ENCODE results near the gene CENPP. TPM values are rescaled to one million over a fixed set of nuclear protein-coding genes. Genes with fewer than 3 reads are reported as not detected.
A peak's percentile ranks its signal among the peaks of the same experiment; 100 is the strongest.

The CENPP gene
- total RNA-seq, 4 donors from 2014 or later, result 14.1 to 39.5 (median 19.2) TPM

- Histone ChIP-seq H3K27me3 (no peaks in the 10 kb centered on the region), H3K27ac (peak overlapping the region; percentile 75), H3K4me3 (peak overlapping the region; percentile 11), H3K36me3 (no peaks in the 10 kb centered on the region), H3K4me1 (peaks cover 24% of the 10 kb centered on the region), H3K9me3 (no peaks in the 10 kb centered on the region)
- TF ChIP-seq POLR2A (IDR thresholded peaks at IDR 0.05) (no peak), CTCF (IDR thresholded peaks at IDR 0.05) (no peak), POLR2AphosphoS5 (IDR thresholded peaks at IDR 0.05) (no peak), EP300 (IDR thresholded peaks at IDR 0.05) (no peak)
- no peak for DNase-seq (ENCODE audit: low spot score in 2 of 2)
- 19% methylated on average over 2 of the region's 2 CpGs for WGBS
Observed at GRCh38 chr9:92480986-92481633, 155.4 kb downstream of the CENPP start.

- no peaks in the 10 kb centered on the region for H3K9me3 ChIP-seq
- H3K4me3 ChIP-seq, result peak within 1 kb of the TSS; percentile 11
- no peak for DNase-seq (ENCODE audit: low spot score in 2 of 2)
- no peaks in the 10 kb centered on the region for H3K27me3 ChIP-seq
- peak within 1 kb of the TSS; percentile 75 for H3K27ac ChIP-seq
- 28% methylated on average over 3 of the region's 3 CpGs for WGBS
- H3K36me3 ChIP-seq, result no peaks in the 10 kb centered on the region
- H3K4me1 ChIP-seq, result peaks cover 24% of the 10 kb centered on the region
- TF ChIP-seq CTCF (IDR thresholded peaks at IDR 0.05) (no peak), EP300 (IDR thresholded peaks at IDR 0.05) (no peak), POLR2AphosphoS5 (IDR thresholded peaks at IDR 0.05) (no peak), POLR2A (IDR thresholded peaks at IDR 0.05) (no peak)
Observed at GRCh38 chr9:92482329-92482728, 156.6 kb downstream of the CENPP start, which contains the start of gene ASPN. Gene ASPN, minus strand, starts transcription at chr9:92482506.

GRCh38 chr9:92482805-92483204 is 157.1 kb downstream of the CENPP start:
- Histone ChIP-seq H3K27ac (no peak overlapping the region), H3K27me3 (no peaks in the 10 kb centered on the region), H3K4me1 (peaks cover 24% of the 10 kb centered on the region)

GRCh38 chr9:92483627-92484545 is 158.1 kb downstream of the CENPP start:
- no peaks in the 10 kb centered on the region for H3K36me3 ChIP-seq
- no peak for DNase-seq (ENCODE audit: low spot score in 2 of 2)
- whole genome bisulfite sequencing, result 84% methylated on average over 5 of the region's 5 CpGs
- peaks cover 24% of the 10 kb centered on the region for H3K4me1 ChIP-seq
- H3K27ac ChIP-seq, result no peak overlapping the region
- no peak for TF ChIP-seq CTCF (IDR thresholded peaks at IDR 0.05)
- no peak for TF ChIP-seq POLR2AphosphoS5 (IDR thresholded peaks at IDR 0.05)
- no peak for TF ChIP-seq POLR2A (IDR thresholded peaks at IDR 0.05)
- no peak for TF ChIP-seq EP300 (IDR thresholded peaks at IDR 0.05)
- no peaks in the 10 kb centered on the region for H3K9me3 ChIP-seq
- no peaks in the 10 kb centered on the region for H3K27me3 ChIP-seq
- H3K4me3 ChIP-seq, result no peak overlapping the region

More at GRCh38 chr9:92482805-92483204, 157.1 kb downstream of the CENPP start:
- Histone ChIP-seq H3K36me3 (no peaks in the 10 kb centered on the region), H3K4me3 (no peak overlapping the region), H3K9me3 (no peaks in the 10 kb centered on the region)
- no peak for DNase-seq (ENCODE audit: low spot score in 2 of 2)
- TF ChIP-seq EP300 (IDR thresholded peaks at IDR 0.05), result no peak
- TF ChIP-seq POLR2A (IDR thresholded peaks at IDR 0.05), result no peak
- TF ChIP-seq CTCF (IDR thresholded peaks at IDR 0.05), result no peak
- TF ChIP-seq POLR2AphosphoS5 (IDR thresholded peaks at IDR 0.05), result no peak

- no peak for TF ChIP-seq POLR2A (IDR thresholded peaks at IDR 0.05)
- no peak for TF ChIP-seq EP300 (IDR thresholded peaks at IDR 0.05)
- no peak for TF ChIP-seq CTCF (IDR thresholded peaks at IDR 0.05)
- TF ChIP-seq POLR2AphosphoS5 (IDR thresholded peaks at IDR 0.05), result no peak
- H3K9me3 ChIP-seq, result no peaks in the 10 kb centered on the region
- no peak for DNase-seq (ENCODE audit: low spot score in 2 of 2)
- 86% methylated on average over 3 of the region's 3 CpGs for WGBS
- no peaks in the 10 kb centered on the region for H3K36me3 ChIP-seq
- H3K4me1 ChIP-seq, result peaks cover 25% of the 10 kb centered on the region
- H3K27ac ChIP-seq, result no peak overlapping the region
- H3K4me3 ChIP-seq, result no peak overlapping the region
- no peaks in the 10 kb centered on the region for H3K27me3 ChIP-seq
Observed at GRCh38 chr9:92484563-92484962, 158.8 kb downstream of the CENPP start.

All from suprapubic skin (tissue), 4 donors.